Skeletal muscle satellite cell (primary cell): Measurements from ENCODE around the gene ZSWIM4.
"Not testable (repeated sequence)": the region's sequence is repeated elsewhere in the genome, so short reads cannot be mapped to it uniquely, and the experiment has no call there.

ENCODE experiments used
- H3K27me3 ChIP-seq: 2 replicates; pipeline ENCODE4 v1.7.0; 2013; ENCODE audit warnings: low read length; ENCODE audit not compliant: control insufficient read depth, insufficient read depth
- H3K36me3 ChIP-seq: 2 replicates; pipeline ENCODE4 v1.7.0; 2013; ENCODE audit warnings: mild to moderate bottlenecking, control low read depth, low read length; ENCODE audit not compliant: insufficient read depth
- H3K4me1 ChIP-seq: 2 replicates; pipeline ENCODE4 v1.7.0; 2013; ENCODE audit warnings: low read length; ENCODE audit not compliant: control insufficient read depth, insufficient read depth
- H3K4me2 ChIP-seq: 2 replicates; pipeline ENCODE4 v1.7.0; 2013; ENCODE audit warnings: mild to moderate bottlenecking, low read length
- H3K4me3 ChIP-seq: 2 replicates; pipeline ENCODE4 v1.7.0; 2013; ENCODE audit warnings: low read length
- H3K9ac ChIP-seq: 2 replicates; pipeline ENCODE4 v1.7.0; 2013; ENCODE audit warnings: mild to moderate bottlenecking, low read depth, low read length, moderate library complexity
- H3K9me3 ChIP-seq: replicated peaks from 2 replicates; pipeline ENCODE4 v1.7.0; 2013; ENCODE audit warnings: mild to moderate bottlenecking, control low read depth, low read length

ZSWIM4 gene

DNA sequence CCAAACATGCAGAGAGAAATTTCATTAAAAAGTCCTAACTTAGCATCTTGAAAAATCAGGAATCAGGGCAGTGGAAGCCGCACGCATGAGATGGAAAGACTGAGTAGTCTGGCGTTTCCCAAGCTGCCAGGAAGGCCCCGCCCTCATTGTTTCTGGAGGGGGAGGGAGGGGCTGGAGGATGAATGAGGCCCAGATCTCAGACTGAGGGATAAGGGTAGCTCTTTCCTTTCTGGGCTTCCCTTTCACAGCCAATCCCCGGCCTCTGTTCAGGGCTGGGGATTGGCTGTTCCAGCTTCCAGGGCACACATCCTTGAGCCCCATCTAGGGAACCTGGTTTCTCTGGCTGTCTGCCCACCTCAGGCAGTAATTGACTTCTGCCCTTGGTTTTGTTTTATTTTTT lies 13.7 kb upstream of the ZSWIM4 start:
- H3K36me3 ChIP-seq, result peaks cover 24% of the 10 kb centered on the region
- no peak overlapping the region for H3K4me3 ChIP-seq
- H3K27me3 ChIP-seq, result no peaks in the 10 kb centered on the region
- H3K9ac ChIP-seq, result no peak overlapping the region
- H3K4me2 ChIP-seq, result no peak overlapping the region
- H3K9me3 ChIP-seq, result no peaks in the 10 kb centered on the region
- peaks cover 15% of the 10 kb centered on the region for H3K4me1 ChIP-seq

DNA sequence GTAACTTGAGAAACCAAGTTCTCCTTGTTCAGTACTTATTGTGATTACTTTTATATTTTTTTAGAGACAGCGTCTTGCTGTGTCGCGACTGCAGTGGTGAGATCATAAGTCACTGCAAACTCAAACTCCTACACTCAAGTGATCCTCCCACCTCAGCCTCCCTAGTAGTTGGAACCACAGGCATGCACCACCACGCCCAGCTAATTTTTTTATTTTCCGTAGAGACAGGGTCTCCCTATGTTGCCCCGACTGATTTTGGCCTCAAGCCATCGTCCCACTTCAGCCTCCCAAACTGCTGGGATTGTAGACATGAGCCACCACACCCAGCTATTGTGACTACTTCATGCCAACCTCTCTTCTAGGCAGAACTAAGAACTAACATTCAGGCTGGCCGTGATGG lies 12.7 kb upstream of the ZSWIM4 start:
- peaks cover 21% of the 10 kb centered on the region for H3K36me3 ChIP-seq
- no peak overlapping the region for H3K4me3 ChIP-seq
- peaks cover 20% of the 10 kb centered on the region for H3K4me1 ChIP-seq
- H3K27me3 ChIP-seq, result no peaks in the 10 kb centered on the region
- H3K4me2 ChIP-seq, result no peak overlapping the region
- H3K9ac ChIP-seq, result no peak overlapping the region
- no peaks in the 10 kb centered on the region for H3K9me3 ChIP-seq

DNA sequence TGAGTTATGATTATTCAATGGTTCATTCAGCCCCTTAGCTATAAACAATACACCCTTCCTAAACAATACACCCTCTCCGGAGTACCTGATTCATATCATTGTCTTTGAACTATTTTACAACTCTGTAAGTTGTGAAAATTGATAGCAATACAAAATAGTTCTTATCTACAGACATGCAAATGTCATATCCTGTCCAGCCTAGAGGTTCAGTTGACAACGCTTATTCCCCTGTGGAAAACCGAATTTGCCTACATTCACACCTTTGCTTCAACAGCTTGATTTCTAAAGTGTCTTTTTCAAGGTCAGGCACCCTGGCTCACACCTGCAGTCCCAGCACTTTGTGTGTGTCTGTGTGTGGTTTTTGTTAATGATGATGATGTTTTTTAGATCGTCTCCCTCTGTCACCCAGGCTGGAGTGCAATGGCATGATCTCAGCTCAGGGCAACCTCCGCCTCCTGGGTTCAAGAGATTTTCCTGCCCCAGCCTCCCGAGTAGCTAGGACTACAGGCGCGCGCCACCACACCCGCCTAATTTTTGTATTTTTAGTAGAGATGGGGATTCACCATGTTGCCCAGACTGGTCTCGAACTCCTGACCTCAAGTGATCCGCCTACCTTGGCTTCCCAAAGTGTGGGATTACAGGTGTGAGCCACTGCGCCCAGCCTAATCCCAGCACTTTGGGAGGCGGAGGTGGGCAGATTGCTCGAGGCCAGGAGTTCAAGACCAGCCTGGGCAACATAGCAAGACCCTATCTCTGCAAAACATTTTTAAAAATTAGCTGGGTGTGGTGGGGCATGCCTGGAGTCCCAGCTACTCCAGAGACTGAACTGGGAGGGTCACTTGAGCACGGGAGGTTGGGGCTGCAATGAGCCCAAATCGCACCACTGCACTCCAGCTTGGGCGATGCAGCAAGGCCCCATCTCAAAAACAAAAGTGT lies 11.4 kb upstream of the ZSWIM4 start:
- H3K4me1 ChIP-seq, result peaks cover 32% of the 10 kb centered on the region
- H3K27me3 ChIP-seq, result no peaks in the 10 kb centered on the region
- H3K4me3 ChIP-seq, result no peak overlapping the region
- no peaks in the 10 kb centered on the region for H3K9me3 ChIP-seq
- no peak overlapping the region for H3K9ac ChIP-seq
- H3K36me3 ChIP-seq, result peaks cover 8% of the 10 kb centered on the region
- H3K4me2 ChIP-seq, result no peak overlapping the region

DNA sequence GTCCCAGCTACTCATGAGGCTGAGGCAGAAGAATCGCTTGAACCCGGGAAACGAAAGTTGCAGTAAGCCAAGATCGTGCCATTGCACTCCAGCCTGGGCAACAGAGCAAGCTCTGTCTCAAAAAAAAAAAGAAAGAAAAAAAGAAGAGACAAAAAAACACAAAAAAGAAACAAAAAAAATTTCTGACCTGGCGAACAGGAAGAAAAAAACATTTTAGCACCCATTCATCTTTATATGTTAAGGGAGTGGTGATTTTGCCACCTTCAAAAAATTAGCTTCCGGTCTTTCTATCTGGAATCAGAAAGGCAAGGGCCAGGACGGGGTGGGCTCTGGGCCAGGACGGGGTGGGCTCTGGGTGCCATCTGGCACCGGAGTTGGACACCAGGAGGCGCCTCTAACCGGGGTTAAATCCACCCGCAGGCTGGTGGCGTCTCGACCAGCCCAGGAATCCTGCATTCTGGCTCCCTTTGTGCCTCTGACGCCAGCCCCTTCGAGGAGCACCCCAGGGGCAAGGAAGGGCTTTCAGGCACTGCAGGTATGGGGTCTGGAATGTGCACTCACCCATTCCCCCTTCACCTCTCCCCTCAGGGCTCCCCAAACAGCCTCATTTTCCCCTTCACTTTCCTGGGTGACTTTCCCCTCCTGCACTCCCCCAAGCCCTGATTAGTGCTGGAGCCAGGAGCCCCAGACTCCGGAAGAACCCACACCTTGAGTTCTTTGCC lies 10.4 kb upstream of the ZSWIM4 start:
- no peaks in the 10 kb centered on the region for H3K9me3 ChIP-seq
- peak overlapping the region; percentile 53 for H3K9ac ChIP-seq
- H3K4me1 ChIP-seq, result peaks cover 36% of the 10 kb centered on the region
- H3K36me3 ChIP-seq, result no peaks in the 10 kb centered on the region
- no peaks in the 10 kb centered on the region for H3K27me3 ChIP-seq
- peak overlapping the region; percentile 59 for H3K4me2 ChIP-seq
- peak overlapping the region; percentile 22 for H3K4me3 ChIP-seq

DNA sequence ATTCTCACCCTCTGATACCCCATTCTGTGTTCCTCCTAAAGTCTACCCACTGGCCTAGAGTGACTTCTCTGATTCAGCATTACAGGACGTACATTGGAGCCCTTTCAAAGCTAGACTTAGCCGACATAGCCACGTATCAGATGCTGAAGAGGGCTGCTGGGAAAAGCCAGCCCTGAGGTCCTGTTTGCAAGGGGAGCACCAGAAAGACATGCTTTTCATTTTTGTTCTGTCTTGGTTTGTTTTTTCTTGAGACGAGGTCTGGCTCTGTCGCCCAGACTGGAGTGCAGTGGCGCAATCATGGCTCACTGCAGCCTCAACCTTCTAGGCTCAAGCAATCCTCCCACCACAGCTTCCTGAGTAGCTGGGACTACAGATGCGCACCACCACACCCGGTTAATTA lies 6.3 kb upstream of the ZSWIM4 start:
- no peaks in the 10 kb centered on the region for H3K36me3 ChIP-seq
- no peak overlapping the region for H3K9ac ChIP-seq
- peak overlapping the region; percentile 5 for H3K4me2 ChIP-seq
- H3K4me3 ChIP-seq, result no peak overlapping the region
- H3K4me1 ChIP-seq, result peaks cover 36% of the 10 kb centered on the region
- no peaks in the 10 kb centered on the region for H3K27me3 ChIP-seq
- no peaks in the 10 kb centered on the region for H3K9me3 ChIP-seq

DNA sequence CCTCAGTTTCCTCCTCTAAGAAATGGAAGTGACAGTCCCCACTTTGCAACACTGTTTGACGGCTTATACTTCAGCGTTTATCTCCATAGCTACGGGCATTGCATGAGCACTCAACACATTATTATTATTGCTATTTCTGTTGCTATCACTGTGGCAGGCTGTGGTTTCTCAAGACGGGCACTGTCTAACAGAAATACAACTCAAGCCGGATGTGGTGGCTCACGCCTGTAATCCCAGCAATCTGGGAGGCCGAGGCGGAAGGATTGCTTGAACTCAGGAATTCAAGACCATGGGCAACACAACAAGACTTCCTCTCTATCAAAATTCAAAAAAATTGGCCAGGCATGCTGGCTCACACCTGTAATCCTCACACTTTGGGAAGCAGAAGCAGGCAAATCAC lies 4.9 kb upstream of the ZSWIM4 start:
- Histone ChIP-seq H3K9me3 (no peaks in the 10 kb centered on the region), H3K4me3 (no peak overlapping the region), H3K4me1 (peaks cover 35% of the 10 kb centered on the region), H3K27me3 (no peaks in the 10 kb centered on the region), H3K36me3 (no peaks in the 10 kb centered on the region), H3K4me2 (no peak overlapping the region), H3K9ac (no peak overlapping the region)

DNA sequence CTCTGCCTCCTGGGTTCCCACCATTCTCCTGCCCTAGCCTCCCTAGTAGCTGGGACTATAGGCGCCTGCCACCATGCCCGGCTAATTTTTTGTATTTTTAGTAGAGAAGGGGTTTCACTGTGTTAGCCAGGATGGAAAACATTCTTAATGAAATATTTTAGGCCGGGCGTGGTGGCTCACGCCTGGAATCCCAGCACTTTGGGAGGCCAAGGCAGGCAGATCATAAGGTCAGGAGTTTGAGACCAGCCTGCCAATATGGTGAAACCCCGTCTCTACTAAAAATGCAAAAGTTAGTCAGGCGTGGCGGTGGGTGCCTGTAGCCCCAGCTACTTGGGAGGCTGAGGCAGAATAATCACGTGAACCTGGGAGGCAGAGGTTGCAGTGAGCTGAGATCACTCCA lies 1.9 kb upstream of the ZSWIM4 start:
- not testable (repeated sequence) for H3K9me3 ChIP-seq, H3K9ac ChIP-seq, H3K27me3 ChIP-seq, H3K4me2 ChIP-seq, H3K36me3 ChIP-seq, H3K4me3 ChIP-seq
- H3K4me1 ChIP-seq, result peaks cover 45% of the 10 kb centered on the region

DNA sequence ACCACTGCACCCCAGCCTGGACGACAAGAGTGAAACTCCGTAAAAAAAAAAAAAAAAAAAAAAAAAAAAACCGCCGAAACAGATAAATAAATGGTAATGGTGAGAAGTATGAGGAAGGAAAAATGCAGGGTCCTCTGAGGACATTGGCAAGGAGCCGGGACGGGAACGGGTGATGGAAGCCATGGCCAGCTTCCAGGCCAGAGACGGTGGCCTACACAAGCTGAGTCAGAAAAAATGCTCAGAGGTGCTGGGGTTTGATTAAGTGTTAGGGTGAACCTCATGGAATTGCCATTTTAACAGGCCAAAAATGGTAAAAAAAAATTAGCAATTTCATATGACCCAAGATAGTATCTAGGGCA lies 866 bp upstream of the ZSWIM4 start:
- Histone ChIP-seq H3K9ac (peak overlapping the region; percentile 97), H3K9me3 (no peaks in the 10 kb centered on the region), H3K4me1 (peaks cover 39% of the 10 kb centered on the region), H3K27me3 (no peaks in the 10 kb centered on the region), H3K4me2 (peak overlapping the region; percentile 96), H3K36me3 (peaks cover under 1% of the 10 kb centered on the region), H3K4me3 (peak overlapping the region; percentile 88)

DNA sequence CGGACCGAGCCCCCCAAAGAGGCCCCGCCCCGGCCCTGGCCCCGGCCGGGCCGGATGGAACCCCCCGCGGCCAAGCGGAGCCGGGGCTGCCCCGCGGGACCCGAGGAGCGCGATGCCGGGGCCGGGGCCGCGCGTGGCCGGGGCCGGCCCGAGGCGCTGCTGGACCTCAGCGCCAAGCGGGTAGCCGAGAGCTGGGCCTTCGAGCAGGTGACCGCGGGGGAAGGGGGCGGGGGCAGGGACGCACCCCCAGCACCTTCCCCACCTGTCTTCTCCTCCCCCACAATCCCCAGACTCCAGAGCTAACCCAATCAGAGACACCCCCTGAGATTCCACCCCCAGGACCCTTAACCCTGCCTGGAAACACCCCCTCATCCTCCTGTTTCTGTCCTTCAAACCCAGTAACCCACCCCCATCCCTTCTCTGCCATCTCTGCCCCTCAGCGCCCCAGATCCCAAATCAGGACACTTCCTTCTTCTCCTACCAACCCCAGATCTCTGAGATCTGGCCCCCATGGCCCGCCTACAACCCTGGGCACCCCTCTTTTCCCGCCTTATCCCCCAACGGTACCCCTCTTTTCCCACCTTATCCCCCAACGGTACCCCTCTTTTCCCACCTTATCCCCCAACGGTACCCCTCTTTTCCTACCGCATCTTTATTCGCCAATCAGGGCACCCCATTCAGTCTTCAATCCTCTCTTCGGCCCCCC lies 505 bp downstream of the ZSWIM4 start:
- Histone ChIP-seq H3K4me1 (peaks cover 39% of the 10 kb centered on the region), H3K9me3 (no peaks in the 10 kb centered on the region), H3K9ac (peak overlapping the region; percentile 85), H3K36me3 (peaks cover 6% of the 10 kb centered on the region), H3K27me3 (no peaks in the 10 kb centered on the region), H3K4me3 (peak overlapping the region; percentile 95), H3K4me2 (peak overlapping the region; percentile 90)

DNA sequence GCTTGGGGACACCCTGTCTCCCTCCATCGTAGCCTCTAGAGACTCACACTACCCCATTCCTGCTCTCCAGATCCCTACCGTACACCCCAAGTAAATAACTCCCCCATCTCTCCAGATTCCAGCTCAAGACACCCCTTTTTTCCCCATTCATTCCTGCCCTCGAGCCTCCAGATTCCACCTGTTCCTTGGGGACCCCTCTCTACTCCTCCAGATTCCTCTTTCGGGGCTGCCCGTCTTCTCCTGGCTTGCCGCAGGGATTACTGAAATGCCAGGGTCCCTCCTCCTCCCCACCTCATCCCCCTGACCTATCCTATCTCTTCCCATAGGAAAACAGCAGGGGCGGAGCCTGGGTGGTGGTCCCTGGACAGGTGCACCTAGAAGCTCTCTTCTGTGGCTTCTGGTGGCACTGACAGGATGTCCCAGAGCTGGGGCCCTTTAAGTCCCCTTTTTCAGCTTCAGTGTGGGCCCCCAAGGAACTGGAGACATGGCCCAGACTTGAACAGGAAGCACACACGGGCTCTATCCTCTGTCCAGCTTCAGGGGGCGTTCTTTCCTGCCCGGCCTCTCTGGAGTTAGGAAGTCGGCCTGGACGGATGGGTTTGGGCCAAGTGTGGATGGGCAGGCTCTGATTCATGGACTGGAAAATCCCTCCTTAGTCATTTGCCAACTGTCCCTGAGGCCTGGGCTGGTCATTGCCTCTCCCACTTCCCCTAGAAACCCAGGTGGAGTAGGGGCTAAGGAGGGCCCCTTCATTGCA lies 1.2 kb downstream of the ZSWIM4 start:
- H3K27me3 ChIP-seq, result no peaks in the 10 kb centered on the region
- peaks cover 13% of the 10 kb centered on the region for H3K36me3 ChIP-seq
- H3K4me3 ChIP-seq, result peak overlapping the region; percentile 95
- peaks cover 39% of the 10 kb centered on the region for H3K4me1 ChIP-seq
- peak overlapping the region; percentile 85 for H3K9ac ChIP-seq
- H3K9me3 ChIP-seq, result no peaks in the 10 kb centered on the region
- H3K4me2 ChIP-seq, result peak overlapping the region; percentile 90

DNA sequence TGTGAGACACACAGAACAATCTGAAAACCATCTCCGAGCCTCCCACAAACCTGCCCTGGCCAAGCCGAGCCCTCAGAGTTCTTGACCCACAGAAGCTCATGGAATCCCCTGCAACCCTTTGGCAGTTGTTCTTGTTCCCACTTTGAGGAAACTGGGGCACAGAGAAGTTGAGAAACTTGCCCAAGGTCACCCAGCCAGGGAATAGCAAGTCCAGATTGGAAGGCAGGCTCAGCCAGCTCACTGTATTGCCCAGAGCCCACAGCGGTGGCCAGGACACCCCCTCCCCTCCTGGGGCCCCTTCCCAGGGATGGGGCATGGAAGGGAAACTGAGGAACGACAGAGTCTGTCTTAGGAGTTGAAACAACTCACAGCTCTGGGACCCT lies 1.8 kb downstream of the ZSWIM4 start:
- peak overlapping the region; percentile 62 for H3K9ac ChIP-seq
- H3K27me3 ChIP-seq, result no peaks in the 10 kb centered on the region
- H3K4me1 ChIP-seq, result peaks cover 39% of the 10 kb centered on the region
- H3K4me2 ChIP-seq, result peak overlapping the region; percentile 90
- no peaks in the 10 kb centered on the region for H3K9me3 ChIP-seq
- H3K36me3 ChIP-seq, result peaks cover 13% of the 10 kb centered on the region
- H3K4me3 ChIP-seq, result peak overlapping the region; percentile 95
